ENCODE results near the gene SMCP. TPM values are rescaled to one million over a fixed set of nuclear protein-coding genes. Genes with fewer than 3 reads are reported as not detected.

Gene SMCP
- total RNA-seq, 1 donor from 2014 or later: not detected

DNA sequence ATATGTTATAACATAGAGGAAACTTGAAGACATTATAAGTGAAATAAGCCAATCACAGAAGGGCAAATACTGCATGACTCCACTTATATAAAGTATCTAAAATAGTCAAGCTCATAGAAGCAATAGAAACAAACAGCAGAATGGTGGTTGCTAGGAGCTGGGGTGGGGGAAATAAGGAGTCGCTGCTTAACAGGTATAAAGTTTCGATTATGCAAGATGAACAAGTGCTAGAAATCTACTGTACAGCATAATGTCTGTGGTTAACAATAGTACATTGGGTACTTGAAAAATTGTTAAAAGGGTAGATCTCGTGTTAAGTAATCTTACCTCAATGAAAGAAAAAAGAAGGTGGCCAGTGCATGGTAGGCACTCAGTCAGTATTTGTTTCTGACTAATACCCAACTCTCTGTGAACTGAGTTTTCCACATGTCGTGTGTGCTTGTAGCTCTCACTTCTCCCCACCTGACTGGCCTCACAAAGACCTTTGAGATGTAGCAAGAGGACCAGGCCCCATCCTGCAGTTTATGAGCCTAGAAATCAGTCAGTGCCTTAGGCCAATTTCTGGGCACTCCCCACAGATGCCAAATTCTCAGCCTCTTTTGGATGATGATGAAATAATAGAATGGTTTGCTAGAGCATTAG, 54.2 kb downstream of the SMCP start:
- intact Hi-C loops (cut with DNase I): no loop called here
- DNase-seq (ENCODE audit: low spot score): no peak

- no peak for DNase-seq (ENCODE audit: low spot score)
- intact Hi-C loops (cut with DNase I): no loop called here
Observed at GRCh38 chr1:152933196-152933595, 55.1 kb downstream of the SMCP start.

Other genes with a start within 250 kb of the SMCP start
- not detected for gene LCE2D, start 214.9 kb upstream of the SMCP start, total RNA-seq
- not detected for gene LCE2C, start 203.0 kb upstream of the SMCP start, total RNA-seq
- not detected for gene LCE2B, start 192.2 kb upstream of the SMCP start, total RNA-seq
- gene LCE2A, start 180.0 kb upstream of the SMCP start, total RNA-seq: not detected
- gene LCE4A, start 170.2 kb upstream of the SMCP start, total RNA-seq: not detected
- gene KPRP, start 120.3 kb upstream of the SMCP start, total RNA-seq: not detected
- not detected for gene LCE1F, start 103.2 kb upstream of the SMCP start, total RNA-seq
- gene LCE1E, start 92.1 kb upstream of the SMCP start, total RNA-seq: not detected
- gene LCE1D, start 81.6 kb upstream of the SMCP start, total RNA-seq: not detected
- gene LCE1C, start 71.7 kb upstream of the SMCP start, total RNA-seq: not detected
- gene LCE1B, start 66.4 kb upstream of the SMCP start, total RNA-seq: not detected
- not detected for gene LCE1A, start 50.8 kb upstream of the SMCP start, total RNA-seq
- gene LCE6A, start 35.5 kb upstream of the SMCP start, total RNA-seq: not detected
- not detected for gene LCE7A, start 18.3 kb upstream of the SMCP start, total RNA-seq
- not detected for gene IVL, start 30.2 kb downstream of the SMCP start, total RNA-seq
- not detected for gene SPRR5, start 68.9 kb downstream of the SMCP start, total RNA-seq
- gene SPRR4, start 92.3 kb downstream of the SMCP start, total RNA-seq: not detected
- not detected for gene SPRR1A, start 105.8 kb downstream of the SMCP start, total RNA-seq
- not detected for gene SPRR3, start 123.4 kb downstream of the SMCP start, total RNA-seq
- gene SPRR1B, start 152.9 kb downstream of the SMCP start, total RNA-seq: not detected
- gene SPRR2D, start 162.8 kb downstream of the SMCP start, total RNA-seq: not detected
- gene SPRR2A, start 179.2 kb downstream of the SMCP start, total RNA-seq: not detected
- gene SPRR2B, start 193.3 kb downstream of the SMCP start, total RNA-seq: not detected
- gene SPRR2E, start 216.2 kb downstream of the SMCP start, total RNA-seq: not detected
- gene SPRR2F, start 235.2 kb downstream of the SMCP start, total RNA-seq: not detected